ENCODE data around the gene PIAS4. TPM values are rescaled to one million over a fixed set of nuclear protein-coding genes. Genes with fewer than 3 reads are reported as not detected.
"Not testable (repeated sequence)": the region's sequence is repeated elsewhere in the genome, so short reads cannot be mapped to it uniquely, and the experiment has no call there.

Gene PIAS4
- total RNA-seq, 1 donor from 2014 or later = 28.8 TPM

DNA sequence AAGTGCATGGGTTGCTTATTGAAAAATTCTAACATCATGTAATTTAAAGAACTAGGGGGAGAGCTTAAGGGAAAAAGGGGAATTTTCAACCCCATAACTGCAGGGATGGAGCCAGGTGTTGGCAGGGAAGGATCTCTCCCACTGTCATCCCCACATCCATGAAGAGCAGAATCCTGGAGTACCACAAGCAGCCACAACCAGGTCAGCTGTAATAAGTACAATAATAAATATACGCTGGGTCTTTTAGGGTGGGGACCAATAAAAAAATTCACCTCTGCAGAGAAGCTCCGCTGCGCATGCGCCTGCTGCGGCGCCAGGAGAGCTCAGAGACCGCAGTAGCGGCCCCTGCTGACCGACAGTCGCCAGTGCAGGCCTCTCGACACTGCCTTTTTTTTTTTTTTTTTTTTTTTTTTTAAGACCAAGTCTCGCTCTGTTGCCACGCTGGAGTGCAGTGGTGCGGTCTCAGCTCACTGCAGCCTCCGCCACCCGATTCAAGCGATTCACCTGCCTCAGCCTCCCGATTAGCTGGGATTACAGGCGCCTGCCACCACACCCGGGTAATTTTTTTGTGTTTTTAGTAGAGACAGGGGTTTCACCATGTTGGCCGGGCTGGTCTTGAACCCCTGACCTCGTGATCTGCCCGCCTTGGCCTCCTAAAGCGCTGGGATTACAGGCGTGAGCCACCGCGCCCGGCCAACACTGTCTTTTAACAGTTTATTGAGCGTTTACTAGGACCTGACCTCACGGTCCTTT is 19.7 kb upstream of the PIAS4 start:
- Mint-ChIP-seq H3K27ac (ENCODE audit: unreplicated experiment) (peak overlapping the region; percentile 82), H3K4me1 (ENCODE audit: unreplicated experiment) (peaks cover 45% of the 10 kb centered on the region)

GRCh38 chr19:3990815-3991117 is 16.8 kb upstream of the PIAS4 start:
- Mint-ChIP-seq H3K4me3 (ENCODE audit: unreplicated experiment) (no peak overlapping the region), H3K4me1 (ENCODE audit: unreplicated experiment) (peaks cover 24% of the 10 kb centered on the region), H3K9me3 (ENCODE audit: unreplicated experiment) (no peaks in the 10 kb centered on the region), H3K27me3 (ENCODE audit: unreplicated experiment) (no peaks in the 10 kb centered on the region), H3K27ac (ENCODE audit: unreplicated experiment) (no peak overlapping the region), H3K36me3 (ENCODE audit: unreplicated experiment) (no peaks in the 10 kb centered on the region)
- DNase-seq (ENCODE audit: extremely low spot score, unreplicated experiment) = no peak
- no peak for TF ChIP-seq CTCF (IDR thresholded peaks at IDR 0.05)

More for the DNA sequence above, 19.7 kb upstream of the PIAS4 start:
- TF ChIP-seq CTCF (IDR thresholded peaks at IDR 0.05) = peak; percentile 79
- H3K36me3 Mint-ChIP-seq (ENCODE audit: unreplicated experiment) = peaks cover 15% of the 10 kb centered on the region
- H3K9me3 Mint-ChIP-seq (ENCODE audit: unreplicated experiment) = no peaks in the 10 kb centered on the region
- no peaks in the 10 kb centered on the region for H3K27me3 Mint-ChIP-seq (ENCODE audit: unreplicated experiment)
- peak; percentile 96 for DNase-seq (ENCODE audit: extremely low spot score, unreplicated experiment)
- H3K4me3 Mint-ChIP-seq (ENCODE audit: unreplicated experiment) = peak overlapping the region; percentile 67

DNA sequence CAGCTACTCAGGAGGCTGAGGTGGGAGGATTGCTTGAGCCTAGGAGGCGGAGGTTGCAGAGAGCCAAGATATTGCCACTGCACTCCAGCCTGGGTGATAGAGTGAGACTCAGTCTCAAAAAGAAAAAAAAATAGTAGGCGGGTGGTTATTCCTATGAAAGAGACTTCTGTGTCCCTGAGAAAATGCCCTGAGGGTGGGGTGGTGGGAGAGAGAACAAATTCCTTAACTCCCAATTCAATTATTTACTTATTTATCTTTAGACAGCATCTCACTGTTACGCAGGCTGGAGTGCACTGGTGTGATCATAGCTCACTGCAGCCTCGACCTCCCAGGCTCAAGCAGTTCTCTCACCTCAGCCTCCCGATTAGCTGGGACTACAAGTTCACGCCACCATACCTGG is 11.9 kb upstream of the PIAS4 start:
- H3K9me3 Mint-ChIP-seq (ENCODE audit: unreplicated experiment) = no peaks in the 10 kb centered on the region

GRCh38 chr19:3998667-3999412 is 8.7 kb upstream of the PIAS4 start:
- not testable (repeated sequence) for H3K27me3 Mint-ChIP-seq (ENCODE audit: unreplicated experiment); H3K9me3 Mint-ChIP-seq (ENCODE audit: unreplicated experiment); H3K36me3 Mint-ChIP-seq (ENCODE audit: unreplicated experiment); H3K4me3 Mint-ChIP-seq (ENCODE audit: unreplicated experiment); H3K4me1 Mint-ChIP-seq (ENCODE audit: unreplicated experiment); DNase-seq (ENCODE audit: extremely low spot score, unreplicated experiment); H3K27ac Mint-ChIP-seq (ENCODE audit: unreplicated experiment)

More for the DNA sequence above, 11.9 kb upstream of the PIAS4 start:
- H3K27ac Mint-ChIP-seq (ENCODE audit: unreplicated experiment) = no peak overlapping the region
- H3K4me3 Mint-ChIP-seq (ENCODE audit: unreplicated experiment) = no peak overlapping the region
- TF ChIP-seq CTCF (IDR thresholded peaks at IDR 0.05) = no peak
- no peak for DNase-seq (ENCODE audit: extremely low spot score, unreplicated experiment)
- H3K4me1 Mint-ChIP-seq (ENCODE audit: unreplicated experiment) = peaks cover 2% of the 10 kb centered on the region
- H3K36me3 Mint-ChIP-seq (ENCODE audit: unreplicated experiment) = no peaks in the 10 kb centered on the region
- no peaks in the 10 kb centered on the region for H3K27me3 Mint-ChIP-seq (ENCODE audit: unreplicated experiment)

DNA sequence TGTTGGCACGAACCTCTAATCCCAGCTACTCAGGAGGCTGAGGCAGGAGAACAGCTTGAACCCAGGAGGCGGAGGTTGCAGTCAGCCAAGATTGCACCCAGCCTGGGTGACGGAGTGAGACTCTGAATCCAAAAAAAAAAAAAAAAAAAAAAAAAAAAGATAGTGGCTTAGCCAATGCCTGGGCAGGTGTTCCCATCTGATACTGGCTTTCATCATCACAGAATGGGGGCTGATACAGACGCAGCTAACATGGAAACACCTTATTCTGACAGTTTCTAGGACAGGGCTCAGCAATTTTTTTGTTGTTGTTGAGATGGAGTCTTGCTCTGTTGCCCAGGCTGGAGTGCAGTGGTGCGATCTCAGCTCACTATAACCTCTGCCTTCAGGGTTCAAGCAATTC is 6.7 kb upstream of the PIAS4 start:
- not testable (repeated sequence) for H3K27me3 Mint-ChIP-seq (ENCODE audit: unreplicated experiment); H3K4me1 Mint-ChIP-seq (ENCODE audit: unreplicated experiment); H3K4me3 Mint-ChIP-seq (ENCODE audit: unreplicated experiment); DNase-seq (ENCODE audit: extremely low spot score, unreplicated experiment); H3K27ac Mint-ChIP-seq (ENCODE audit: unreplicated experiment); H3K9me3 Mint-ChIP-seq (ENCODE audit: unreplicated experiment); H3K36me3 Mint-ChIP-seq (ENCODE audit: unreplicated experiment)

DNA sequence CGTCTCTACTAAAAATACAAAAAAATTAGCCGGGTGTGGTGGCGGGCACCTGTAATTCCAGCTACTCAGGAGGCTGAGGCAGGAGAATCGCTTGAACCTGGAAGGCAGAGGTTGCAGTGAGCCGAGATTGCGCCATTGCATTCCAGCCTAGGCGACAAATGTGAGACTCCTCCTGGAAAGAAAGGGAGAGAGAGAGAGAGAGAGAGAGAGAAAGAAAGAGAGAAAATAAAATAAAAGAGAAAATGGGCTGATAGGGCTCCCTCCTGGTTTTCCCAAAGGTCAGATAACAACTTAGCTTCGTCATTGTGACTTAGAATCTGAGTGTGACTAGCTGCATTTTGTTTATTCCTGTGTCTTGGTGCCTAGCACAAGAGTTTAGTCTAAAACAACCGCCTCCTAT is 2.1 kb upstream of the PIAS4 start:
- Mint-ChIP-seq H3K4me1 (ENCODE audit: unreplicated experiment) (peaks cover 27% of the 10 kb centered on the region), H3K4me3 (ENCODE audit: unreplicated experiment) (peak overlapping the region; percentile 29)
- not testable (repeated sequence) for H3K27me3 Mint-ChIP-seq (ENCODE audit: unreplicated experiment); H3K36me3 Mint-ChIP-seq (ENCODE audit: unreplicated experiment); DNase-seq (ENCODE audit: extremely low spot score, unreplicated experiment); H3K9me3 Mint-ChIP-seq (ENCODE audit: unreplicated experiment); H3K27ac Mint-ChIP-seq (ENCODE audit: unreplicated experiment)

All from osteocyte (in vitro differentiated cells).